ENCODE measurements around the gene CCND2.

CCND2 gene

DNA sequence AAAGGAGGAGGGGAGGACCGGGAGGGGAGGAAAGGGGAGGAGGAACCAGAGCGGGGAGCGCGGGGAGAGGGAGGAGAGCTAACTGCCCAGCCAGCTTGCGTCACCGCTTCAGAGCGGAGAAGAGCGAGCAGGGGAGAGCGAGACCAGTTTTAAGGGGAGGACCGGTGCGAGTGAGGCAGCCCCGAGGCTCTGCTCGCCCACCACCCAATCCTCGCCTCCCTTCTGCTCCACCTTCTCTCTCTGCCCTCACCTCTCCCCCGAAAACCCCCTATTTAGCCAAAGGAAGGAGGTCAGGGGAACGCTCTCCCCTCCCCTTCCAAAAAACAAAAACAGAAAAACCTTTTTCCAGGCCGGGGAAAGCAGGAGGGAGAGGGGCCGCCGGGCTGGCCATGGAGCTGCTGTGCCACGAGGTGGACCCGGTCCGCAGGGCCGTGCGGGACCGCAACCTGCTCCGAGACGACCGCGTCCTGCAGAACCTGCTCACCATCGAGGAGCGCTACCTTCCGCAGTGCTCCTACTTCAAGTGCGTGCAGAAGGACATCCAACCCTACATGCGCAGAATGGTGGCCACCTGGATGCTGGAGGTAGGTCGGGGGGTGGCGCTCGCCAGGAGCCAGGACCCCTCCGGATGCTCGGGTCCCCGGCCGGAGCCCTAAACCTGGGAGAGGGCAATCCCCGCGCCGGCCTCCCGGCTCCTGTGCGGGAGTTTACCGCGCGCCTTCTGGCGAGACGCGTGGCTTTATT lies at the start of gene CCND2 (continued):
- TF ChIP-seq, protein P1, sequence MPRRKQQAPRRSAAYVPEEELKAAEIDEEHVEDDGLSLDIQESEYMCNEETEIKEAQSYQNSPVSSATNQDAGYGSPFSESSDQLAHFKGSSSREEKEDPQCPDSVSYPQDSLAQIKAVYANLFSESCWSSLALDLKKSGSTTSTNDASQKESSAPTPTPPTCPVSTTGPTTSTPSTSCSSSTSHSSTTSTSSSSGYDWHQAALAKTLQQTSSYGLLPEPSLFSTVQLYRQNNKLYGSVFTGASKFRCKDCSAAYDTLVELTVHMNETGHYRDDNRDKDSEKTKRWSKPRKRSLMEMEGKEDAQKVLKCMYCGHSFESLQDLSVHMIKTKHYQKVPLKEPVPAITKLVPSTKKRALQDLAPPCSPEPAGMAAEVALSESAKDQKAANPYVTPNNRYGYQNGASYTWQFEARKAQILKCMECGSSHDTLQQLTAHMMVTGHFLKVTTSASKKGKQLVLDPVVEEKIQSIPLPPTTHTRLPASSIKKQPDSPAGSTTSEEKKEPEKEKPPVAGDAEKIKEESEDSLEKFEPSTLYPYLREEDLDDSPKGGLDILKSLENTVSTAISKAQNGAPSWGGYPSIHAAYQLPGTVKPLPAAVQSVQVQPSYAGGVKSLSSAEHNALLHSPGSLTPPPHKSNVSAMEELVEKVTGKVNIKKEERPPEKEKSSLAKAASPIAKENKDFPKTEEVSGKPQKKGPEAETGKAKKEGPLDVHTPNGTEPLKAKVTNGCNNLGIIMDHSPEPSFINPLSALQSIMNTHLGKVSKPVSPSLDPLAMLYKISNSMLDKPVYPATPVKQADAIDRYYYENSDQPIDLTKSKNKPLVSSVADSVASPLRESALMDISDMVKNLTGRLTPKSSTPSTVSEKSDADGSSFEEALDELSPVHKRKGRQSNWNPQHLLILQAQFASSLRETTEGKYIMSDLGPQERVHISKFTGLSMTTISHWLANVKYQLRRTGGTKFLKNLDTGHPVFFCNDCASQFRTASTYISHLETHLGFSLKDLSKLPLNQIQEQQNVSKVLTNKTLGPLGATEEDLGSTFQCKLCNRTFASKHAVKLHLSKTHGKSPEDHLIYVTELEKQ (tag by site-specific recombination; IDR thresholded peaks at IDR 0.05; ENCODE audit: borderline replicate concordance) = 0 out of 2 replicates have a peak, but pooled peaks have one; percentile 21
- TF ChIP-seq ZNF843 (tag by site-specific recombination; IDR thresholded peaks at IDR 0.05) = peak; percentile 71; the same call in 1 of the 2 replicates
- TF ChIP-seq, protein P2, sequence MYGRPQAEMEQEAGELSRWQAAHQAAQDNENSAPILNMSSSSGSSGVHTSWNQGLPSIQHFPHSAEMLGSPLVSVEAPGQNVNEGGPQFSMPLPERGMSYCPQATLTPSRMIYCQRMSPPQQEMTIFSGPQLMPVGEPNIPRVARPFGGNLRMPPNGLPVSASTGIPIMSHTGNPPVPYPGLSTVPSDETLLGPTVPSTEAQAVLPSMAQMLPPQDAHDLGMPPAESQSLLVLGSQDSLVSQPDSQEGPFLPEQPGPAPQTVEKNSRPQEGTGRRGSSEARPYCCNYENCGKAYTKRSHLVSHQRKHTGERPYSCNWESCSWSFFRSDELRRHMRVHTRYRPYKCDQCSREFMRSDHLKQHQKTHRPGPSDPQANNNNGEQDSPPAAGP (tag by site-specific recombination; IDR thresholded peaks at IDR 0.05) = peak; percentile 81
- no peak for TF ChIP-seq FEZF1 (tag by site-specific recombination; IDR thresholded peaks at IDR 0.05)
- TF ChIP-seq, protein P3, sequence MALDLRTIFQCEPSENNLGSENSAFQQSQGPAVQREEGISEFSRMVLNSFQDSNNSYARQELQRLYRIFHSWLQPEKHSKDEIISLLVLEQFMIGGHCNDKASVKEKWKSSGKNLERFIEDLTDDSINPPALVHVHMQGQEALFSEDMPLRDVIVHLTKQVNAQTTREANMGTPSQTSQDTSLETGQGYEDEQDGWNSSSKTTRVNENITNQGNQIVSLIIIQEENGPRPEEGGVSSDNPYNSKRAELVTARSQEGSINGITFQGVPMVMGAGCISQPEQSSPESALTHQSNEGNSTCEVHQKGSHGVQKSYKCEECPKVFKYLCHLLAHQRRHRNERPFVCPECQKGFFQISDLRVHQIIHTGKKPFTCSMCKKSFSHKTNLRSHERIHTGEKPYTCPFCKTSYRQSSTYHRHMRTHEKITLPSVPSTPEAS (tag by site-specific recombination; IDR thresholded peaks at IDR 0.05) = no peak
- TF ChIP-seq ZNF555 (tag by site-specific recombination; conservative IDR thresholded peaks at IDR 0.05) = no peak
- peak; percentile 89; the same call in 1 of the 2 replicates for TF ChIP-seq KLF8 (tag by site-specific recombination; IDR thresholded peaks at IDR 0.05)
- TF ChIP-seq ZNF707 (tag by site-specific recombination; IDR thresholded peaks at IDR 0.05) = no peak
- TF ChIP-seq ZNF76 (tag by site-specific recombination; IDR thresholded peaks at IDR 0.05; ENCODE audit: borderline replicate concordance, low read depth) = peak; percentile 46; the same call in 1 of the 2 replicates
- TF ChIP-seq RBAK (tag by site-specific recombination; IDR thresholded peaks at IDR 0.05) = no peak
- peak; percentile 85; the same call in 1 of the 2 replicates for TF ChIP-seq ZNF391 (tag by site-specific recombination; IDR thresholded peaks at IDR 0.05; ENCODE audit: borderline replicate concordance, low read depth)
- peak; percentile 47; the same call in 1 of the 2 replicates for TF ChIP-seq ZNF561 (tag by site-specific recombination; IDR thresholded peaks at IDR 0.05; ENCODE audit: borderline replicate concordance)
- no peak for TF ChIP-seq KLF7 (tag by site-specific recombination; IDR thresholded peaks at IDR 0.05; ENCODE audit: borderline replicate concordance)
- TF ChIP-seq WT1 (tag by site-specific recombination; IDR thresholded peaks at IDR 0.05) = peak; percentile 99
- peak; percentile 86 for TF ChIP-seq ZBTB17 (tag by site-specific recombination; IDR thresholded peaks at IDR 0.05)
- TF ChIP-seq MZF1 (tag by site-specific recombination; IDR thresholded peaks at IDR 0.05; ENCODE audit: borderline replicate concordance) = peak; percentile 41; the same call in 1 of the 2 replicates
- peak; percentile 84 for TF ChIP-seq ZNF610 (tag by site-specific recombination; IDR thresholded peaks at IDR 0.05; ENCODE audit: borderline replicate concordance)
- TF ChIP-seq, protein P4, sequence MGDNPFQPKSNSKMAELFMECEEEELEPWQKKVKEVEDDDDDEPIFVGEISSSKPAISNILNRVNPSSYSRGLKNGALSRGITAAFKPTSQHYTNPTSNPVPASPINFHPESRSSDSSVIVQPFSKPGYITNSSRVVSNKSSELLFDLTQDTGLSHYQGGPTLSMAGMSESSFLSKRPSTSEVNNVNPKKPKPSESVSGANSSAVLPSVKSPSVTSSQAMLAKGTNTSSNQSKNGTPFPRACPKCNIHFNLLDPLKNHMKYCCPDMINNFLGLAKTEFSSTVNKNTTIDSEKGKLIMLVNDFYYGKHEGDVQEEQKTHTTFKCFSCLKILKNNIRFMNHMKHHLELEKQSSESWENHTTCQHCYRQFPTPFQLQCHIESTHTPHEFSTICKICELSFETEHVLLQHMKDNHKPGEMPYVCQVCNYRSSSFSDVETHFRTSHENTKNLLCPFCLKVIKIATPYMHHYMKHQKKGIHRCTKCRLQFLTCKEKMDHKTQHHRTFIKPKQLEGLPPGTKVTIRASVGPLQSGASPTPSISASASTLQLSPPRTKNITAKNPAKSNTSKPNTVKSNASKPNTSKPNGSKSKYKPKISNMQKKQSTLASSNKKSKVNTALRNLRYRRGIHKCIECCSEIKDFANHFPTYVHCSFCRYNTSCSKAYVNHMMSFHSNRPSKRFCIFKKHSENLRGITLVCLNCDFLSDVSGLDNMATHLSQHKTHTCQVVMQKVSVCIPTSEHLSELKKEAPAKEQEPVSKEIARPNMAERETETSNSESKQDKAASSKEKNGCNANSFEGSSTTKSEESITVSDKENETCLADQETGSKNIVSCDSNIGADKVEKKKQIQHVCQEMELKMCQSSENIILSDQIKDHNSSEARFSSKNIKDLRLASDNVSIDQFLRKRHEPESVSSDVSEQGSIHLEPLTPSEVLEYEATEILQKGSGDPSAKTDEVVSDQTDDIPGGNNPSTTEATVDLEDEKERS (tag by site-specific recombination; IDR thresholded peaks at IDR 0.05) = no peak
- TF ChIP-seq, protein P5, sequence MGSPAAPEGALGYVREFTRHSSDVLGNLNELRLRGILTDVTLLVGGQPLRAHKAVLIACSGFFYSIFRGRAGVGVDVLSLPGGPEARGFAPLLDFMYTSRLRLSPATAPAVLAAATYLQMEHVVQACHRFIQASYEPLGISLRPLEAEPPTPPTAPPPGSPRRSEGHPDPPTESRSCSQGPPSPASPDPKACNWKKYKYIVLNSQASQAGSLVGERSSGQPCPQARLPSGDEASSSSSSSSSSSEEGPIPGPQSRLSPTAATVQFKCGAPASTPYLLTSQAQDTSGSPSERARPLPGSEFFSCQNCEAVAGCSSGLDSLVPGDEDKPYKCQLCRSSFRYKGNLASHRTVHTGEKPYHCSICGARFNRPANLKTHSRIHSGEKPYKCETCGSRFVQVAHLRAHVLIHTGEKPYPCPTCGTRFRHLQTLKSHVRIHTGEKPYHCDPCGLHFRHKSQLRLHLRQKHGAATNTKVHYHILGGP (tag by site-specific recombination; IDR thresholded peaks at IDR 0.05) = no peak
- no peak for TF ChIP-seq ZNF473 (tag by site-specific recombination; IDR thresholded peaks at IDR 0.05)
- no peak for TF ChIP-seq SCRT2 (tag by site-specific recombination; IDR thresholded peaks at IDR 0.05)
- TF ChIP-seq HOXC10 (CRISPR knock-in tag; IDR thresholded peaks at IDR 0.05) = no peak
- TF ChIP-seq, protein P6, sequence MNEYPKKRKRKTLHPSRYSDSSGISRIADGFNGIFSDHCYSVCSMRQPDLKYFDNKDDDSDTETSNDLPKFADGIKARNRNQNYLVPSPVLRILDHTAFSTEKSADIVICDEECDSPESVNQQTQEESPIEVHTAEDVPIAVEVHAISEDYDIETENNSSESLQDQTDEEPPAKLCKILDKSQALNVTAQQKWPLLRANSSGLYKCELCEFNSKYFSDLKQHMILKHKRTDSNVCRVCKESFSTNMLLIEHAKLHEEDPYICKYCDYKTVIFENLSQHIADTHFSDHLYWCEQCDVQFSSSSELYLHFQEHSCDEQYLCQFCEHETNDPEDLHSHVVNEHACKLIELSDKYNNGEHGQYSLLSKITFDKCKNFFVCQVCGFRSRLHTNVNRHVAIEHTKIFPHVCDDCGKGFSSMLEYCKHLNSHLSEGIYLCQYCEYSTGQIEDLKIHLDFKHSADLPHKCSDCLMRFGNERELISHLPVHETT (tag by site-specific recombination; IDR thresholded peaks at IDR 0.05) = peak; percentile 61
- peak; percentile 48; the same call in 1 of the 2 replicates for TF ChIP-seq ZBTB7A (tag by site-specific recombination; IDR thresholded peaks at IDR 0.05; ENCODE audit: low read depth)
- peak; percentile 85 for TF ChIP-seq SP3 (tag by site-specific recombination; IDR thresholded peaks at IDR 0.05)

All from HEK293 (cell line).